Measurements from ENCODE around the gene DNAJC5G. TPM values are rescaled to one million over a fixed set of nuclear protein-coding genes. Genes with fewer than 3 reads are reported as not detected.

The DNAJC5G gene
- total and polyA plus RNA-seq, 2 of the 13 experiments (the other 11 are each of a cell fraction or from before 2014, with no cell fraction given) = 0.05 TPM; not detected in 1

- 0 out of 2 replicates have a peak, but pooled peaks have one; percentile 46 for TF ChIP-seq ETS1 (CRISPR knock-in tag; IDR thresholded peaks at IDR 0.05)
- TF ChIP-seq ZNF143 (CRISPR knock-in tag; IDR thresholded peaks at IDR 0.05) = 0 out of 2 replicates have a peak, but pooled peaks have one; percentile 1
- no peak for TF ChIP-seq BORCS8-MEF2B (CRISPR knock-in tag; IDR thresholded peaks at IDR 0.05)
- peak; percentile 20 for TF ChIP-seq ZFY (CRISPR knock-in tag; IDR thresholded peaks at IDR 0.05)
- TF ChIP-seq NONO (IDR thresholded peaks at IDR 0.05) = no peak
- peak; percentile 43 for TF ChIP-seq NONO (CRISPR knock-in tag; conservative IDR thresholded peaks at IDR 0.05)
- no peak for TF ChIP-seq NFKB2 (CRISPR knock-in tag; IDR thresholded peaks at IDR 0.05; ENCODE audit: borderline replicate concordance)
- TF ChIP-seq ZMYM3 (CRISPR knock-in tag; IDR thresholded peaks at IDR 0.05) = 0 out of 2 replicates have a peak, but pooled peaks have one; percentile 0
- TF ChIP-seq HOXA3 (CRISPR knock-in tag; IDR thresholded peaks at IDR 0.05) = 0 out of 2 replicates have a peak, but pooled peaks have one; percentile 1
Measured at GRCh38 chr2:27250652-27251379, 24.4 kb upstream of the DNAJC5G start (continued).

GRCh38 chr2:27251766-27252165 is 23.5 kb upstream of the DNAJC5G start:
- Histone ChIP-seq H3K36me3 (replicated peaks in 1 of 2; ENCODE audit: control insufficient read depth in 1 of 2, insufficient read depth in 2 of 2, low read length in 2 of 2) (no peaks in the 10 kb centered on the region), H3K4me3 (replicated peaks in 1 of 3; ENCODE audit: insufficient read depth in 1 of 3, low read depth in 2 of 3, low read length in 3 of 3) (no peak overlapping the region), H4K20me1 (ENCODE audit: insufficient read depth, low read length) (no peaks in the 10 kb centered on the region), H3K4me1 (ENCODE audit: insufficient read depth, low read length) (peaks cover 25% of the 10 kb centered on the region), H3K79me2 (ENCODE audit: insufficient read depth, low read length) (no peaks in the 10 kb centered on the region), H3K27me3 (ENCODE audit: control insufficient read depth in 1 of 2, insufficient read depth in 2 of 2, low read length in 2 of 2) (peaks cover 0 to 13% of the 10 kb centered on the region in 2 experiments; a peak in 4 of 5 replicates), H2AFZ (ENCODE audit: low read length) (no peak overlapping the region), H3K9ac (ENCODE audit: insufficient read depth, low read depth, low read length) (no peak overlapping the region), H3K4me2 (ENCODE audit: low read depth, low read length) (no peak overlapping the region), H3K27ac (ENCODE audit: extremely low read length, insufficient read depth, low read length) (no peak overlapping the region), H3K9me3 (ENCODE audit: low read length) (no peaks in the 10 kb centered on the region)
- DNase-seq (ENCODE audit: low spot score) (no peak), FAIRE-seq (no peak), ATAC-seq (no peak)
- POLR2A ChIA-PET = interaction anchor here (1.3 to 1.4 kb wide), 2 partner anchors 12 to 50 kb away, joined by 3 read pairs; no protein-coding TSS in a partner anchor
- WGBS (ENCODE audit: low lambda C conversion rate) = 68% methylated on average over 13 of the region's 13 CpGs
- CTCF ChIA-PET (ENCODE audit: low intra/inter-chr PET ratio, low total read pairs) = interaction anchor here (3.6 kb wide), 1 partner anchor 27 kb away, joined by 22 read pairs; no protein-coding TSS in a partner anchor
- intact Hi-C loops (cut with micrococcal nuclease; ENCODE audit: unreplicated experiment) (loop anchor here (10.0 kb wide), 1 partner anchor 123 kb away; the partner anchor contains the start of genes EIF2B4 and SNX17), in situ Hi-C loops (cut with HindIII; ENCODE audit: extremely low pct_ligation_motif_present, low pct_unique_long_range_greater_than_20kb) (no loop called here)
- TF ChIP-seq CREB3 (CRISPR knock-in tag; IDR thresholded peaks at IDR 0.05) = no peak
- no peak for TF ChIP-seq BRF2 (CRISPR knock-in tag; IDR thresholded peaks at IDR 0.05)
- TF ChIP-seq ZNF674 (CRISPR knock-in tag; IDR thresholded peaks at IDR 0.05; ENCODE audit: low read depth) = no peak
- TF ChIP-seq ZNF276 (CRISPR knock-in tag; IDR thresholded peaks at IDR 0.05; ENCODE audit: low read depth) = no peak
- TF ChIP-seq BRCA1 (CRISPR knock-in tag; IDR thresholded peaks at IDR 0.05) = no peak
- BruUV-seq (replicated peaks) = no TSS peak
